Endothelial cell of umbilical vein (primary cell): ENCODE data around the gene OCA2.
"Not testable (repeated sequence)": the region's sequence is repeated elsewhere in the genome, so short reads cannot be mapped to it uniquely, and the experiment has no call there.

Source experiments
- CTCF ChIP-seq, 2 donors: IDR thresholded peaks; 1 replicate in 1 of 2; 2 replicates in 1 of 2; pipeline ENCODE4 v1.5.1; 2011; ENCODE audit warnings: low read length in 2 of 2, mild to moderate bottlenecking in 2 of 2, moderate library complexity in 2 of 2, control low read depth in 1 of 2, inconsistent platforms in 1 of 2, low read depth in 1 of 2; ENCODE audit not compliant: insufficient read depth in 1 of 2; ENCODE audit errors: extremely low read depth in 1 of 2
- EZH2 ChIP-seq: IDR thresholded peaks from 2 replicates; pipeline ENCODE4 v1.6.1; 2012; ENCODE audit warnings: borderline replicate concordance, low read depth, mild to moderate bottlenecking, moderate library complexity, low read length, inconsistent platforms; ENCODE audit not compliant: severe bottlenecking
- JUN ChIP-seq: IDR thresholded peaks from 2 replicates; pipeline ENCODE4 v1.6.1; 2011; ENCODE audit warnings: borderline replicate concordance, low read depth; ENCODE audit not compliant: insufficient read length, insufficient read depth
- MAX ChIP-seq: IDR thresholded peaks from 2 replicates; pipeline ENCODE4 v1.6.1; 2011; ENCODE audit not compliant: insufficient read depth, insufficient read length
- MYC ChIP-seq: IDR thresholded peaks from one replicate; pipeline ENCODE4 v1.6.1; 2011; ENCODE audit warnings: mild to moderate bottlenecking, low read depth, low read length
- POLR2A ChIP-seq: IDR thresholded peaks from 2 replicates; pipeline ENCODE4 v1.6.1; 2012; ENCODE audit warnings: low read depth, mild to moderate bottlenecking, control low read depth, low read length
- POLR2AphosphoS5 ChIP-seq: IDR thresholded peaks from 2 replicates; pipeline ENCODE4 v1.6.1; 2012; ENCODE audit warnings: low read depth, mild to moderate bottlenecking, control low read depth, low read length, moderate library complexity; ENCODE audit not compliant: insufficient read depth

GRCh38 chr15:28008175-28008574, 90.9 kb downstream of the OCA2 start:
- not testable (repeated sequence) for TF ChIP-seq CTCF (IDR thresholded peaks at IDR 0.05; ENCODE audit: extremely low read depth in 1 of 2, insufficient read depth in 1 of 2, low read depth in 1 of 2, low read length in 2 of 2); POLR2A; POLR2AphosphoS5; EZH2; MYC; MAX; JUN
